Smooth muscle cell (in vitro differentiated cells): ENCODE data around the gene BCKDHB. TPM values are rescaled to one million over a fixed set of nuclear protein-coding genes. Genes with fewer than 3 reads are reported as not detected.

Source experiments
- DNase-seq: peaks from one replicate; lab custom pipeline; 2025; ENCODE audit not compliant: unreplicated experiment; lab: John Stamatoyannopoulos, UW
- H2AFZ ChIP-seq: fragments of 200-600 bp; sonication (generic); 2 replicates; pipeline ENCODE4 v1.6.0; 2016; ENCODE audit warnings: antibody characterized with exemption, low read depth, mild to moderate bottlenecking
- H3F3A ChIP-seq: fragments of 200-600 bp; sonication (generic); 2 replicates; pipeline ENCODE4 v1.6.0; 2017; ENCODE audit warnings: antibody characterized with exemption, low read depth
- H3K27ac ChIP-seq: fragments of 200-600 bp; sonication (generic); 2 replicates; pipeline ENCODE4 v1.5.1; 2016; ENCODE audit warnings: low read depth, mild to moderate bottlenecking
- H3K27me3 ChIP-seq: fragments of 200-600 bp; sonication (generic); 2 replicates; pipeline ENCODE4 v1.6.1; 2016; ENCODE audit warnings: low read depth, mild to moderate bottlenecking
- H3K36me3 ChIP-seq: fragments of 200-600 bp; sonication (generic); 2 replicates; pipeline ENCODE4 v1.5.1; 2016; ENCODE audit warnings: low read depth
- H3K4me1 ChIP-seq: fragments of 200-600 bp; sonication (generic); 2 replicates; pipeline ENCODE4 v1.5.1; 2016; ENCODE audit warnings: low read depth
- H3K4me2 ChIP-seq: fragments of 200-600 bp; sonication (generic); 2 replicates; pipeline ENCODE4 v1.6.0; 2016; ENCODE audit warnings: mild to moderate bottlenecking
- H3K4me3 ChIP-seq: fragments of 200-600 bp; sonication (generic); 2 replicates; pipeline ENCODE4 v1.5.1; 2016; ENCODE audit warnings: mild to moderate bottlenecking
- H3K79me2 ChIP-seq: fragments of 200-600 bp; sonication (generic); 2 replicates; pipeline ENCODE4 v1.6.0; 2016; ENCODE audit warnings: low read depth, mild to moderate bottlenecking
- H3K9ac ChIP-seq: fragments of 200-600 bp; sonication (generic); 2 replicates; pipeline ENCODE4 v1.6.0; 2016; ENCODE audit warnings: low read depth
- H3K9me3 ChIP-seq: fragments of 200-600 bp; sonication (generic); replicated peaks from 2 replicates; pipeline ENCODE4 v1.5.1; 2016; ENCODE audit warnings: low read depth
- H4K20me1 ChIP-seq: fragments of 200-600 bp; sonication (generic); 2 replicates; pipeline ENCODE4 v1.6.0; 2016; ENCODE audit warnings: low read depth
- WGBS: methylation state at CpG from one replicate; pipeline ENCODE4 v1.1.7; 2016; ENCODE audit warnings: low lambda C conversion rate; 5-methylcytosine and 5-hydroxymethylcytosine counted together
- polyA plus RNA-seq: library from polyadenylated mRNA; unstranded; fragments of >200 nt; fragmentation: Nextera tagmentation; extraction: Ambion mirVana; gene quantifications from 2 replicates; pipeline ENCODE4 v1.2.1, GENCODE V29; 2016
- total RNA-seq: library from RNA; depleted of rRNA; stranded (reverse); fragments of >200 nt; gene quantifications from 2 replicates; pipeline ENCODE4 v1.2.3, GENCODE V29; 2014
- TF ChIP-seq, protein P1 (sequence below): fragments of 200-600 bp; sonication (generic); IDR thresholded peaks from 2 replicates; pipeline ENCODE4 v1.5.1; 2017; ENCODE audit warnings: borderline replicate concordance, mild to moderate bottlenecking, antibody characterized with exemption; ENCODE audit not compliant: insufficient read depth, poor library complexity, severe bottlenecking

The BCKDHB gene
- total and polyA plus RNA-seq, 2 experiments from 2014 or later, result 10.2 to 19.7 TPM

DNA sequence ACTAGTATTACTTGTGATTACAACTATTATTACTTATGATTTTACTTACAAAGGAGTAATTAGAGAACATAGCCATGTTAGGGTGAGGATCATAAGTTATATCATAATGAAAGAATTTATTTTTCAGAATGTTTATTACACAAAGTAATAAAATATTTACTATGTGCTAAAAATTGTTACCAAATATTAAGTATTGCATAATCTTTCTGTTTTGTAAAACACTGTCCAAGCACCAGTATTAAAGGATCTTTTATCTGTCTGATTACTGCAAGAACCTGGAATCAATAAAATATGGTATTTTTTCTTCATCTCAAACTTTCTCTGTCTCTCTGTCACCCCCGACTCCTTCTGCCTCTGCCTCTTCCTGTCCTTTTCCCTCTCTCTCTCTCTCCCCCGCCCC is 250.1 kb downstream of the BCKDHB start:
- DNase-seq, result no peak
- Histone ChIP-seq H3K4me3 (no peak overlapping the region), H3K9me3 (no peaks in the 10 kb centered on the region), H3K36me3 (no peaks in the 10 kb centered on the region), H3K4me1 (no peaks in the 10 kb centered on the region), H3K27me3 (no peaks in the 10 kb centered on the region), H3K27ac (no peak overlapping the region), H4K20me1 (no peaks in the 10 kb centered on the region), H3K4me2 (no peak overlapping the region), H3F3A (no peaks in the 10 kb centered on the region), H3K79me2 (no peaks in the 10 kb centered on the region), H3K9ac (no peak overlapping the region), H2AFZ (no peak overlapping the region)
- TF ChIP-seq, protein P1, sequence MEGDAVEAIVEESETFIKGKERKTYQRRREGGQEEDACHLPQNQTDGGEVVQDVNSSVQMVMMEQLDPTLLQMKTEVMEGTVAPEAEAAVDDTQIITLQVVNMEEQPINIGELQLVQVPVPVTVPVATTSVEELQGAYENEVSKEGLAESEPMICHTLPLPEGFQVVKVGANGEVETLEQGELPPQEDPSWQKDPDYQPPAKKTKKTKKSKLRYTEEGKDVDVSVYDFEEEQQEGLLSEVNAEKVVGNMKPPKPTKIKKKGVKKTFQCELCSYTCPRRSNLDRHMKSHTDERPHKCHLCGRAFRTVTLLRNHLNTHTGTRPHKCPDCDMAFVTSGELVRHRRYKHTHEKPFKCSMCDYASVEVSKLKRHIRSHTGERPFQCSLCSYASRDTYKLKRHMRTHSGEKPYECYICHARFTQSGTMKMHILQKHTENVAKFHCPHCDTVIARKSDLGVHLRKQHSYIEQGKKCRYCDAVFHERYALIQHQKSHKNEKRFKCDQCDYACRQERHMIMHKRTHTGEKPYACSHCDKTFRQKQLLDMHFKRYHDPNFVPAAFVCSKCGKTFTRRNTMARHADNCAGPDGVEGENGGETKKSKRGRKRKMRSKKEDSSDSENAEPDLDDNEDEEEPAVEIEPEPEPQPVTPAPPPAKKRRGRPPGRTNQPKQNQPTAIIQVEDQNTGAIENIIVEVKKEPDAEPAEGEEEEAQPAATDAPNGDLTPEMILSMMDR, result no peak
- no CpG with 5 or more reads among the region's 2 CpGs for WGBS

DNA sequence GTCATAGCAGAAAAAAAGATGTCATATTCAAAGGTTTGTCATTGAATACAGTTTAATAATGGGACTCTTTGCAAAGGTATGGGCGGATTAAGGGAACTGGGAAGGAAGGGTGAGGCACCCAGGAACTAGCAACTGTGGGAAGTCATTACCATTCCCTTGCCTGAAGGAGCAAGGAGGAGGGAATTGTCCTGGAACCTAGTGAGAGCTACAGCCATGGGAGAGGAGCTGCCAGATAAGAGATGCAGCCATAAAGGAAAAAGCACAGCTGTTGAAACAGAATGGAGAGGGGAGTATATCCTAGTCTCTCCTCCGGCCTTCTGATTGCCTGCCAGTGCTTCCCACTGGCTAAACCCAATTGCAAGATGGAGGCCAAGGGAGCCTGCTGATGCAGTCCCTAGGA is 250.6 kb downstream of the BCKDHB start:
- no peaks in the 10 kb centered on the region for H3K9me3 ChIP-seq
- no peaks in the 10 kb centered on the region for H3K79me2 ChIP-seq
- no peaks in the 10 kb centered on the region for H3K36me3 ChIP-seq
- H3K27me3 ChIP-seq, result no peaks in the 10 kb centered on the region
- no peak overlapping the region for H3K9ac ChIP-seq
- H3K4me2 ChIP-seq, result no peak overlapping the region
- 98% methylated on average over 2 of the region's 2 CpGs for WGBS
- no peak overlapping the region for H3K27ac ChIP-seq
- TF ChIP-seq, protein P1, result no peak
- H3K4me3 ChIP-seq, result no peak overlapping the region
- H4K20me1 ChIP-seq, result no peaks in the 10 kb centered on the region
- H3F3A ChIP-seq, result no peaks in the 10 kb centered on the region
- DNase-seq, result no peak
- H2AFZ ChIP-seq, result no peak overlapping the region
- H3K4me1 ChIP-seq, result no peaks in the 10 kb centered on the region

DNA sequence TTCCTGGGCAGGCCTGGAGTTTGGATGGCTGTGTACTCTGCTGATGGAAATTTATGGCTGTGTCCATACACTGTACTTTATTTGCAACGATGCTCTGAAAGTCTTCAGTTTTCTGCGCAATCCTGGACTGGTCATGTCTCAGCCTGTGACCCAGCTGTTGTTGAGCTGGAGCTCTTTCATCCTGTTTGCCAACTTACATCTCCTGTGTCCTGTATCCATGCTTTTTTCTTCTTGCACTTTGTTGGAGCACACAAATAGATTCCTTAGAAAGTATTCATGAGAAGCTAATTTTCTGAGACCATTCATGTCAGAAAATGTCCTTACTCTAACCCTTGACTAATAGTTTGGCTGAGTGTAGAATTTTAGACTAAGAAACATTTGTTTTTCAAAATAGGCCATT is 251.2 kb downstream of the BCKDHB start:
- Histone ChIP-seq H3K9me3 (no peaks in the 10 kb centered on the region), H3F3A (no peaks in the 10 kb centered on the region), H3K36me3 (no peaks in the 10 kb centered on the region), H4K20me1 (no peaks in the 10 kb centered on the region), H3K4me1 (no peaks in the 10 kb centered on the region), H3K79me2 (no peaks in the 10 kb centered on the region), H3K9ac (no peak overlapping the region), H3K27ac (no peak overlapping the region), H3K4me3 (no peak overlapping the region), H2AFZ (no peak overlapping the region), H3K4me2 (no peak overlapping the region), H3K27me3 (no peaks in the 10 kb centered on the region)
- TF ChIP-seq, protein P1, result no peak
- WGBS, result 92% methylated on average over 2 of the region's 2 CpGs
- DNase-seq, result no peak

DNA sequence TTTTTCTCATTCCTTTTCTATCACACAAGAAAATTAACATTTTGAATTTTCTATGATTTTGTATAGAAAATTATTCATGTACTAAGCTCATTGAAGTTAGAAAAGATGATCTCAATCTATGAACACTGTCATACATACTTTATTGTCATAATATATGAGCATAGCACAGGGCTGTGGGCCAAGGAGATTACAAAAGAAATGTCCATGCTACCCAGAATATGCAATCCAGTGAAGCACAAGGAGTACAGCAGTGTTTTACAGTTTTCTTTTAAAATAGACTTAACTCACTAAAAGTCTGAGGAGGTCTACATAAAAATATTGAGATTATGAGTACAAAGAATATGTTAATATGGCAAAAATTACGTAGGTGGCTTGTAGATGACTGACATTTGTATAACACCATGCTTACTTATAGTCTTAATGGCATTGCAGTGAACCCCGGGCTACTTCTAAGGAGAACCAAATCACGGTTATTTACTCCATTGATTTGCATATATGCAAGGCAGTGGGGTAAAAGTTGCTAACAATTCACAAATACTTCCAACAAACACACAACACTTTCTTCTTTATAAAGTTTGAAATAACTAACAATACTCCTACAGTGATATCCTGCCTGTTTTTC is 257.1 kb downstream of the BCKDHB start:
- TF ChIP-seq, protein P1, result no peak
- Histone ChIP-seq H4K20me1 (no peaks in the 10 kb centered on the region), H3F3A (no peaks in the 10 kb centered on the region), H2AFZ (no peak overlapping the region), H3K79me2 (no peaks in the 10 kb centered on the region), H3K27ac (no peak overlapping the region), H3K4me2 (no peak overlapping the region), H3K9me3 (no peaks in the 10 kb centered on the region), H3K9ac (no peak overlapping the region), H3K27me3 (no peaks in the 10 kb centered on the region), H3K36me3 (no peaks in the 10 kb centered on the region), H3K4me1 (no peaks in the 10 kb centered on the region), H3K4me3 (no peak overlapping the region)
- no peak for DNase-seq
- 89% methylated on average over 3 of the region's 3 CpGs for WGBS
